HL-60/S4 treated with retinoic acid at 250 ng/mL for 4 days and 3 days (cell line): ENCODE results near the gene SLC7A8.

Experiments used
- in situ Hi-C: fragments of 300-500 bp; cut with MboI; formaldehyde crosslinking; loops from 2 replicates; pipeline ENCODE4 v1.7.0; 2022; ENCODE audit warnings: low sequenced_read_pairs

Gene SLC7A8

DNA sequence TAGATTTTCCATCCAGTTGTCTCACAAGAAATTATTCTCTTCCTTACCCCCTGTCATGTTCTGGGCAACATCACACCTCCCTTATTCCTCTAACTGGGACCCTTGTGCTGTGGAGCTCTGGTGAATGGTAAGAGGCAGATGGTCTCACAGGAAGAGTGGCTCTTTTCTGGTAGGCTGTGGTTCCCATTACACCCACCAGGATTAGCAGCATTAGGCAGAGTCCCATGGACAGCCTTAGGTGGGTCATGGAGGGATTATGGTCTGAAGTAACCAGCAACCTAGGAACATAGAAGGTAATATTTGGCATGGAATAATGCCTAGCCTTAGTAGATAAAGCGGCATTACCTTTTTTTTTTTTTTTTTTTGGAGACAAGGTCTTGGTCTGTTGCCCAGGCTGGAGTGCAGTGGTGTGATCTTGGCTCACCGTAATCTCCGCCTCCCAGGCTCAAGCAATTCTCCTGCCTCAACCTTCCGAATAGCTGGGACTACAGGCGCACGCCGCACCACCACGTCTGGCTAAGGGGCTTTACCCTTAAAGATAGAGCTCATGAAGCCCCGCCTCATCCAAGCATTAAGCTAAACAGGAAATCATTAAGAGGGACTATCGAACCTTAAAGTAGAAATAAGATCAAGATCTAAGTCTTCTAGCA is 84.1 kb downstream of the SLC7A8 start:
- in situ Hi-C loops, result no loop called here

DNA sequence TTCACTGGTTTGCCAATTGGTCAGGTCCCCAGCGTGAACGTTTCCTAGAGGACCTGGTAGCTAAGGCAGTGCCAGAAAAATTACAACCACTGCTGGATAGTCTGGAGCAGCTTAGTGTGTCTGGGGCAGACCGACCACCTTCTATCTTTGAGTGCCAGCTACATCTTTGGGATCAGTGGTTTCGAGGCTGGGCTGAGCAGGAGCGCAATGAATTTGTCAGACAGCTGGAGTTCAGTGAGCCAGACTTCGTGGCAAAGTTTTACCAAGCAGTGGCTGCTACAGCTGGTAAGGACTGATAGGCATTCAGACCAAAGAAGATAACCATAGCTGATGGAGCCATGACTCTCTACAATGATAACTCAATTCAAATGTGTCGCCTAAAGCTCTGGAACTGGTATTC is 85.7 kb downstream of the SLC7A8 start:
- in situ Hi-C loops, result no loop called here

DNA sequence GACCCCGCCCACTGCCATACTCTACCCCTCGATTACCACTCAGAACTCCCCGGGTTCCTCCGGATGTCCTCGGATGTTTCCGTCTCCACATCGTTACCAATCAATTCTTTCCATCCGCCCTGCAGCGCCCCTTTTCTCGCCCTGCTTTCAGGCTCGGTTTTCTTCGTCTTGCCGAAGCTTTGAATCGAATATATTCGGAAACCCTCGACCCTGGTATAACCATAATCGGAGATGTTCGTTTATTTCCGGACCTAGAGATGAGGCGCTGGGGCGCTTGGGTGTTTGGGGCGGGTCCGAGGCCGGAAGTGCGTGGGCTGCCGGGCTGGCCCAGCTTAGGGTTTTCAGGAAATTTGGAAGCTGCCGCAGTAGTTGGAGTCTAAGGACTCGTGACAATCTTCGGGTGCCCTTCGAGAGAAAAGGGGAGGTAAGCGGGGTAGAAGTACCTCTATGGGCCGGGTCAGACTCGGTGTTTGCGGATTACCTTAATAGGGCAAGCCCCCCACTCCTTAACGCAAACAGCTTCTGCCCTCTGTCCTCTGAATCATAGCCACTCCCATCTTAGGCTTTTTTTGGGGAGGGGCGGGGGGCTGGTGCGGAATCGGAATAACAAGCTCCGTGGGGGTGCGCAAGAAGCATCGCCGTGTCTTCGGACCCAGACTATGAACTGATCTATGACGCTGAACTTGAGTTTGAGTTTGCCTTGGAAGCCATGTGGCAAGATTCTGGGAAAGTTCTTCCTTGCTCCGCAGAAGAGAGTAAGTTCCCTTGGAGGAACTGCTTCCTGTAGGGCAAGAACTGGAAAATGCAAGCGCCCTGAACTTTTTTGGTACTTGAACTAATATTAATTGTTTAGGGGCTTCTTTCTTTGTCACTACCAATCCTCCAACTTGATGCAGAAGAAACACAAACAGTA is 88.0 kb downstream of the SLC7A8 start, which contains the start of gene C14orf119:
Gene C14orf119 (plus strand): TSS at position 310 of the 913 bp plus-strand sequence. CDS start 2,154 bp downstream, outside the sequence.
- in situ Hi-C loops, result no loop called here

DNA sequence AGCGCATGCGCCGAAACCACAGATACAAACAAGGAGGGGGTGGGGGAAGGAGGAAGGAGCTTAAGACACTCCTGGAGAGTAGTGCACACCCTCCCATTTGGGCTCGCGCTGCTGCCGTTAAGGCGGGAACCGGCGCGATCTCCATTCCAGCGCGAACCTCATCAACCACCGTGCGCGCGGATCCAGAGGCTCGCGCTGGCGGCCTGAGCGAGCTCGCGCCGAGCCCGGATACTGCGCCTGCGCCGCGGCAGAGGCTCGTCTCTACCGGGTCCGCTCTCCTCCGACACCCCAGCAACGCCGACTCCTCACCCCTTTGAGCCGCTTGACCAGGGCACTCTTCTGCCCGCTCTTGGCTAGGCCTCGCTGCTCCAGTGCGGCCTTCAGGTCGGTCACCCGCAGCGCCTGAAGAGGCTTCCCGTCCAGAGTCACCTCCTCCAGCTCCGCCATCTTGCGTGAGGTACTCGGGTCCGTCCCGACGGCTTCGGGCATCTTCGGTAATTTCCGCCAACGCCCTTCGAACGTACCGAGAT is 88.7 kb downstream of the SLC7A8 start, which contains the start of gene ACIN1:
Gene ACIN1 (minus strand): TSS at position 471 of the 530 bp plus-strand sequence. CDS start 24 bp downstream, at position 447.
- in situ Hi-C loops, result no loop called here

DNA sequence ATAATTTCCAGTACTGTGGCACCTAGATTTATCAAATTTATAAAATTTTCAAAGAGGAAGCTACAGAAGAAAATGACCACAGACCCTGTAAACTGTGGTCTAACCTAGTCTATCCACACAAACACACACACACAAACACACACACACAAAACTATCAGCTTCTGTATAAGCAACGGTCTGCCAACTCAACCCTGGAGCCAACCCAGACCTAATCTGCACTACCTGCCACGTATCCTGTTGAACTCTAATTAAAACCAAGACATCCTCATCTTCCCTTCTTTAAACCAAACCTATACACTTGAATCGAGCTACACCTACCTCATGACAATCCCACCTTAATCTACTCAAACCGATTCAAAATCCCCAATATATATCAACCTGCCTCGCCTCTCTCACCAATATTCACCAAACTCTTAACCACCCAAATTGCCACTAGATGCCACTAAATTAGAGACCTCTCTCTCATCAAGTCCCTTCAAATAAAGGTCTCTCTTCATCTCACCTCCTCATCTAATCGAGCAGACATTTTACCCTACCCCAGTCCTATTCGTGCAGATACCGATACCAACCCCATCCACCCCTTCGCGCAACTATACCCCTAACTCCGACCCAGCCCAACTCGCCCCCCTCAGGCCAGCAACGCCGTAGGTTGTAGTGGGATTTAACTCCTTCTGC is 89.3 kb downstream of the SLC7A8 start:
- in situ Hi-C loops, result no loop called here

DNA sequence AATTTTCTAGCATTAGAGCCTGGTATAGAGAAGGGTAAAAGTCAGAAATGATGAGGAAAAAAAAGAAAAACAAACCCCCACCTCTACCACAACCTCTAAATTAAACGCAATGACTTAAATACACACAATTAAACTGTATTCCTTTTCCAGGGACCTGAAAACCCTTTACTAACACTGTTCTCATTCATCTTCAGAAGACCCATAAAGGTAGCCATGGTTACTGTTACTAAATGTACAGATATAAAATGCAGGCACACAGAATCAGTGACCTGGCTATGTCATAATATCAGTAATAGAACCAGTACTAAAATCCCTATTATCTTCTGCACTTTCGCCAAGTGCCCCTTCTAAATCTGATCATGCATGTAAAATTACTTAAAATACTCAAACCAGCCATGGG is 89.9 kb downstream of the SLC7A8 start:
- in situ Hi-C loops, result no loop called here

DNA sequence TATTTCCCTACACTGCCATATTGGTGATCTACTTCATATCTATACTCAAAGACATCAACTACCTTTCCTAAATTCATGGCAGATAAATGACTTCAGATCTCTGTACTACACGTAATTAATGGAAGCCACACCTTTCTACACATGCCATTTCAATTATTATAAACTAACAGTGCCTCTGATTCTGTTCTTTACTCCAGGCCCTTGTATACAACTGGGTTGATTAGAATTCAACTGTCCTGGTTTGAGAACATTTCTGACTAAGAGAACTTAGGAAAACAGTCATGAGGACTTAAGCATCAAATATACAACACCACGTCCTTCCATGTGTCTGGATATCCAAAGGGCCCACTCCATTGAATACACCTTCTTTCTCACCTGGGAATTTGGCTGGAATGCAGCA is 90.4 kb downstream of the SLC7A8 start:
- in situ Hi-C loops, result no loop called here

DNA sequence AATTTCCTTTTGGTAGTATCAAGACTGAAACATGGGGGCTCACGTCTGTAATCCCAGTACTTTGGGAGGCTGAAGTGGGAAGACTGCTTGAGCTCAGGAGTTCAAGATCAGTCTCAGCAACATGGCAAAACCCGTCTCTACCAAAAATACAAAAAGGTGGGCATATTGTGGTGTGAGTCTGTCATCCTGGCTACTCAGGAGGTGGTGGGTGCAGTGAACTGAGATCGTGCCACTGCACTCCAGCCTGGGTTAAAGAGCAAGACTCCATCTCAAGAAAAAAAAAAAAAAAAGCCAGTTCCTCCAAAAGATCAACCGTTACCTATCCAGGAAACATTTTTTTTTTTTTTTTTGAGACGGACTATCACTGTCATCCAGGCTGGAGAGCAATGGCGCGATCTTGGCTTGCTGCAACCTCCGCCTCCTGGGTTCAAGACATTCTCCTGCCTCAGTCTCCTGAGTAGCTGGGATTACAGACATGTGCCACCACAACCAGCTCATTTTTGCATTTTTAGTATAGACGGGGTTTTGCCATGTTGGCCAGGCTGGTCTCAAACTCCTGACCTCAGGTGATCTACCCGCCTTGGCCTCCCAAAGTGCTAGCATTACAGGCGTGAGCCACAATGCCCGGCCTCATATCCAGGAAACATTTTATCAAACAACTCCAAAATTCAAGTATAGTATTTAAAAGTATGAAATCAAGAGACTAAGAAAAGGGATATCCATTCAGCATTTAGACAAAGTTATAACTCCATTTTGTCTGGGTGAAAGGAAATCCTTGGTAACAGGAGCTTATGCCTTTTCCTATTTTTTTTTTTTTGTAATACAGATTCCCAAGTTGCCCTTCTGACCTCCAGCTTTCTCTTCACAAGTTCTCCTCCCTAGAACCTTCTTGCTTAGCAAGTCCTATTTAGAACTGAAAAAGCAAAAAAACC is 91.9 kb downstream of the SLC7A8 start:
- in situ Hi-C loops, result no loop called here

DNA sequence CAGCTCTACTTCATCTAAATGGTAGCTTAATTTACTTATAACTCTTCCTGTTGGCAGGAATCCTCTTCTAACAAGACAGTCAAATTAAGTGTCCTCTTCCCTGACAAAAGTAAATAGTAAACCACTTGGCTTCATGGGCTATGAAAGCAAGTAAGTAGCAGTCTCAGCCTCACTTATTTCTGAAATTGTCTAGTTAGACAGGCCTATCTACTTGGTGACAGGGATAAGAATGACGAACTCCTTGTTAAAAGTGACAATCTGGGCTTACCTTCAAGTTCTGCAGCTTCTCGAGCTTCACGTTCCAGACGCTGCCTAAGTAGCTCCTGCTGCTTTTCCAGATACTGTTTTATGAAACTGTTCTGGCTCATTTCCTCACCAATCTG is 93.2 kb downstream of the SLC7A8 start:
- in situ Hi-C loops, result no loop called here

DNA sequence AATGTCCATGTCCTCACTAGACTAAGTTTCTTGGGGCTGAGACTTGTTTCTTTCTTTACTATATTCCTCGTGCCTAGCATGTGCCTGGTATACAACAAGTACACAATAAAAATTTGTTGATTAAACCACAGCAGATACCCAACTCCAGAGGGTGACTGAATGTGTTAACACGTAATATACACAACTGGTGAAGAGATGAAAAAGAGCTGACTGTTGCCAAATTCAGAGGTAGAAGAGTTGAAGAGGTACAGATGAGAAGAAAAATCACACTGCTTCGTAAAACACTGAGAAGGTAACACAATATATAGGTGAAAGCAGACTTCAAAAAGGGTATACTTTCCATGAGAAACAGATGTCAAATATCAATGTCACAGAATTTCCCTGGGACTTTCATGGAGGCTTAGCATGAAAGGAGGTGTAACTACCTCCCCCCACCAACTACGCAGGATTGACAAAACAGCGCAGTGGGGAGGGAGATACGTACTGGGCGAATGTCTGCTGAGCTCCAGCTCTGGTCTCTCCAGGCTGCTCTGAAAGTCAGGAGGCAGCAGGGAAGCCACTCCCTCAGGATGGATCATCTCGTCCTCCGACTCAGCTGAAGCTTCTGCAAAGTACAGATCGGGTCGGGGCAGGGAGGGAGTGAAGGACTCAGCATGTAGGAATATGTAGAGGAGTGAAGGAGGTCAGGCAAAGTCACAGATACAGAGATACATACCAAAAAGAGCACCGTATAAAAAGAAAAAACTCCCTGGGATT is 93.8 kb downstream of the SLC7A8 start:
- in situ Hi-C loops, result no loop called here

DNA sequence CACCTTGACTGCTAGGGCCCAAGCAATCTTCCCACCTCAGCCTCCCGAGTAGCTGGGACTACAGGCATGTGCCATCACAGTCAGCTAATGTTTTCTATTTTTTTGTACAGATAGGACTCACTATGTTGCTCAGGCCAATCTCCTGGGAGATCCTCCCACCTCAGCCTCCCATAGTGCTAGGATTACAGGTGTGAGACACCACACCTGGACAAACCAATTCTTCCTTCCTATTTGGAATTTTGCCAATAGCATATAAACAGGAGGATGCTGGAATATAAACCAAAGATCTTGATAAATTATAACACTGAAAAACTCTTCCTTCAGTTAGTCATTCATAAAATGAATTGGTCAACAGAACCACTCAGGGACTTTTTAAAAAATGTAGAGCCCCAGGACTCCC is 96.9 kb downstream of the SLC7A8 start:
- in situ Hi-C loops, result no loop called here

DNA sequence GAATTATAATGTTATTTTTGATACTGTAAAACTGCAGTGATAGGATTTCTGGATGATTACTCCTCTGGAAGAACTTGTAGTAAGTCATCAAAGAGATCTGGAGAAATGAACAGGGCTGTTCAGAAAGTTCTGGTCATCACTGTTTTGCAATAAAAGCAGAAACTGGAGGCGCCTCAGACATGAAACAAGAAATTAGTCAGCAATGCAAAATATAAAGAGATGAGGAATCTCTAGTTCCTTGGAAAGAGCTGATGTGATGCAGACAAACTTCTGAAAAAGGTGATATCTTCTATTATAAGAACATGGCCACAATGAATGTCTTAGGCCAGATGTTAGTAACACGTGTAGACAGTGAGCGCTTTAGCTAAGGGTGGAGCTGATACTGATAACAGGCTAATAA is 98.0 kb downstream of the SLC7A8 start:
- in situ Hi-C loops, result no loop called here

DNA sequence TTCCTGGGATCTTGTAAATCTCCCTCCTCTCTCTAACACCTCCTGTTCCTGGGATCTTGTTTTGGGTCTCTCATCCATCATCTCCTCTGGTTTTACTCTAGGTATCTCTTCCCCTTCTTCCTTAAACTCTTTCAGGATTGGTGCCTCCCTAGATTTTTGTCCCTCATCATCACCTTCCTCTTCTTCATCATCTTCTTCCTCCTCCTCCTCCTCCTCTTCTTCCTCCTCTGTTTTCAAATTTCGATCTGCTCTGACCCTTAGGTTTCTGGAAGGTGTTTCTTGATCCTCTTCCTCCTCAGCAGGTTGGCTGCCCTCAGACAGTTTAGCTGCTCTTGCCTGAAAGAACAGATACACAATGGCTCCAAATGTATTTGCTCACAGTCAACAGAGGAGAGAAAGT is 103.0 kb downstream of the SLC7A8 start:
- in situ Hi-C loops, result no loop called here

DNA sequence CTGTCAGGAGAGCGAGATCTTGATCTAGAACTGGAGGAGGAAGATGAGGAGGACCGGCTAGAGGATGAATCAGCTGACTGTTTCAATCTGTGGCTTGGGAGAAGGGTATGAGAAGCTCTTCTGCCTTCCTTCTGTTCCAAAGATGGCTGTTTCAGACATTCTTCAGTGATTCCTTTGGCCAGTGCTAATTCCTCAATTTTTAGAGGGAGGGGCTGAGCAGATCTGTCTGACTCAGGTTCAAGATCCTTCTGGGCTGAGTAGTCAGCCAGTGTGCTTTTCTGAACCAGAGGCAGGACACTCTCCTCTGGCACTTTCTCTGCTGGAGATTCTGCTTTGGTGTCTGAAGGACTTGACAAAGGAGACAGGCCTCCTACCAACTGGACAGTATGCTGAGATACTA is 103.7 kb downstream of the SLC7A8 start:
- in situ Hi-C loops, result no loop called here

DNA sequence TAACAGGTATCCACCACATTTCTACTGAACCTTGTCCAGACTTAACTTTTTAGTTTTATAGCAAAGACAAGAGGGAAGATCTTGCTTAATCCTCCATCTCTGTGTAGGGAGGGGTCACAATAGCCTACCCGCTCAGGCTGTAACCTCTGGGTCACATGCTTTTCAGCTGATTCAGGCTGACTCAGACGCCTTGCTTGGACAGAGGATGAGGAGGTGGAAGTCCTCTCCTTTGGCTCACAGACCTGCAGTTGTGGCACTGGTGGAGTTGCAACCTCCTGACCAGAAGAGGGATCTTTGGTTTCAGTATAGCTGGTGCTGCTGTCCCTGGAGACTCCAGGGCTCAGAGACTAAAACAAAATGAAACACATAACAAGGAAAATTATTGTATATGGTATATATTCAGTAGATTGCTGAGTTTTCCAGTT is 104.8 kb downstream of the SLC7A8 start:
- in situ Hi-C loops, result no loop called here

DNA sequence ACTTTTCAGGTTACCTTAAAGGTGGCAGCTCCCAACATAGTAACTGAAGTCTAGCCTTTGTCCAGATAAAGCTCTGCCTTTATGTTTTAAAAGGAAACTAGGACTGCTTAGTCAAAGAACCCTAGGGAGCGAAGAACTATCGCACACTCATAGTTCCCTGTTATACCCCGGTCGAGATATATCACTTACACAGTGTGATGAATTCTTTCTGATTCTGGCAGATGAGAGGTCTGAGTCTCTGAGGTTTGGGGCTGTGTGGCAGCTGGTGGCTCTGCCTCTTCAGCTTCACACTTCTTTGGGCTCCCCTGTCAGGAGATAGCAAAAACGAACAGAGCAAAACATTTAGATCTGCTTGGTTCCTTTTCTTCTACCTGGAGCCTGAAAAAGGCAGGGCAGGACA is 105.5 kb downstream of the SLC7A8 start:
- in situ Hi-C loops, result no loop called here

DNA sequence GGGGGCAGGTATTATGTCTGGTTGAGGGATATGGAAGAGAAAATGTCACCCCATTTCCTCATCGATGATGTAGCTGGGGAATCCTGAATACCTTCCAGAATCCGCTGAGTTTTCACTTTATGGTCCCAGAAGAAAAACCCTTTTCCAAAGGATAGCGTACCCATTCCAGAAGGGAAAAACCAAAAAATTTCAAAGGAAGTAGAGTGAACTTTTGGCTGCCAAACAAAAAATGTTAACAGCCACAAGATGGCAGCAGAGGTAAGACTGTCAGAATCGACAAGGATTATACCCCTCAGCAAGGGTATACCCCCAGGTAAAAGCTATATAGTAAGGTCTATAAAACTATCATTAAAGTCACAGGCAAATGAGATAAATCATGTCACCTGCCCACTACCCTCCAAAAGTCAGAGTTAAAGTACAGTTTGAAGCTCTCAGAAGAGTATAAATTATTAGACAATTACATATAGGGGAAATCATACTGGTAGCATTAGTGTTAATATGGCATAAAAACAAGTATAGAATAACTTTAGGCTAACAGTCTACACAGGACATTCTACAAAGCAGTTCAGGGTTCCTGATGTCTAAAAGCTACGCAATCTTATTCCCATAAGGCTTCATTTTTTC is 106.6 kb downstream of the SLC7A8 start:
- in situ Hi-C loops, result no loop called here
